HepG2 (cell line): ENCODE data around the gene AGER.

Source experiments
- ADNP ChIP-seq: sonication (generic); formaldehyde crosslinking; IDR thresholded peaks from 2 replicates; pipeline ENCODE4 v1.4.0; 2020; ENCODE audit warnings: missing genetic modification reagents
- CHCHD3 ChIP-seq: sonication (generic); formaldehyde crosslinking; IDR thresholded peaks from 2 replicates; pipeline ENCODE4 v1.8.0; 2022; ENCODE audit warnings: mild to moderate bottlenecking, missing genetic modification reagents, moderate library complexity
- CREB1 ChIP-seq, 2 experiments: fragments of 450-650 bp in 1 of 2; IDR thresholded peaks; 2 replicates each; pipeline ENCODE4 v1.6.1; 2016 to 2017; ENCODE audit warnings: control low read depth in 1 of 2, mild to moderate bottlenecking in 1 of 2, missing compliant biosample characterization in 1 of 2, missing genetic modification characterization in 1 of 2
- EP300 ChIP-seq, 3 experiments: sonication (generic) in 1 of 3; formaldehyde crosslinking in 1 of 3; IDR thresholded peaks; 2 replicates each; pipeline versions ENCODE4 v1.5.1 to v1.6.1; 2011 to 2020; ENCODE audit warnings: low read depth in 2 of 3, low read length in 2 of 3, borderline replicate concordance in 1 of 3, improper control_type of control experiment in 1 of 3, mild to moderate bottlenecking in 1 of 3, missing genetic modification reagents in 1 of 3, moderate library complexity in 1 of 3
- NFIB ChIP-seq: sonication (generic); formaldehyde crosslinking; IDR thresholded peaks from 2 replicates; pipeline ENCODE4 v1.9.0; 2021; ENCODE audit warnings: missing genetic modification reagents, mild to moderate bottlenecking, borderline replicate concordance
- NR2F6 ChIP-seq, 2 experiments: IDR thresholded peaks; 2 replicates each; pipeline ENCODE4 v1.6.1; 2016; ENCODE audit warnings: antibody characterized with exemption in 1 of 2, mild to moderate bottlenecking in 1 of 2
- SCMH1 ChIP-seq: sonication (generic); formaldehyde crosslinking; IDR thresholded peaks from 2 replicates; pipeline ENCODE4 v1.9.0; 2021; ENCODE audit warnings: missing genetic modification reagents, mild to moderate bottlenecking, borderline replicate concordance
- SP1 ChIP-seq, 2 experiments: fragments of 450-650 bp in 1 of 2; sonication (generic) in 1 of 2; formaldehyde crosslinking in 1 of 2; IDR thresholded peaks; 2 replicates each; pipeline versions ENCODE4 v1.4.0 to v1.6.1; 2016 to 2020; ENCODE audit warnings: missing genetic modification reagents in 1 of 2
- ZNF570 ChIP-seq: sonication (generic); formaldehyde crosslinking; IDR thresholded peaks from 2 replicates; pipeline ENCODE4 v1.4.0; 2020; ENCODE audit warnings: mild to moderate bottlenecking, missing genetic modification reagents, borderline replicate concordance
- ZSCAN12 ChIP-seq: sonication (generic); formaldehyde crosslinking; IDR thresholded peaks from 2 replicates; pipeline ENCODE4 v1.9.0; 2021; ENCODE audit warnings: mild to moderate bottlenecking, missing genetic modification reagents
- TF ChIP-seq, protein P1 (sequence below): IDR thresholded peaks from 2 replicates; pipeline ENCODE4 v1.6.1; 2016; ENCODE audit warnings: missing compliant biosample characterization, missing genetic modification reagents, borderline replicate concordance
- TF ChIP-seq, protein P2 (sequence below): sonication (generic); formaldehyde crosslinking; IDR thresholded peaks from 2 replicates; pipeline ENCODE4 v1.4.0; 2020; ENCODE audit warnings: missing genetic modification reagents, borderline replicate concordance
- TF ChIP-seq, protein P3 (sequence below): sonication (generic); formaldehyde crosslinking; IDR thresholded peaks from 2 replicates; pipeline ENCODE4 v1.5.0; 2020; ENCODE audit warnings: mild to moderate bottlenecking, missing genetic modification reagents, moderate library complexity

DNA sequence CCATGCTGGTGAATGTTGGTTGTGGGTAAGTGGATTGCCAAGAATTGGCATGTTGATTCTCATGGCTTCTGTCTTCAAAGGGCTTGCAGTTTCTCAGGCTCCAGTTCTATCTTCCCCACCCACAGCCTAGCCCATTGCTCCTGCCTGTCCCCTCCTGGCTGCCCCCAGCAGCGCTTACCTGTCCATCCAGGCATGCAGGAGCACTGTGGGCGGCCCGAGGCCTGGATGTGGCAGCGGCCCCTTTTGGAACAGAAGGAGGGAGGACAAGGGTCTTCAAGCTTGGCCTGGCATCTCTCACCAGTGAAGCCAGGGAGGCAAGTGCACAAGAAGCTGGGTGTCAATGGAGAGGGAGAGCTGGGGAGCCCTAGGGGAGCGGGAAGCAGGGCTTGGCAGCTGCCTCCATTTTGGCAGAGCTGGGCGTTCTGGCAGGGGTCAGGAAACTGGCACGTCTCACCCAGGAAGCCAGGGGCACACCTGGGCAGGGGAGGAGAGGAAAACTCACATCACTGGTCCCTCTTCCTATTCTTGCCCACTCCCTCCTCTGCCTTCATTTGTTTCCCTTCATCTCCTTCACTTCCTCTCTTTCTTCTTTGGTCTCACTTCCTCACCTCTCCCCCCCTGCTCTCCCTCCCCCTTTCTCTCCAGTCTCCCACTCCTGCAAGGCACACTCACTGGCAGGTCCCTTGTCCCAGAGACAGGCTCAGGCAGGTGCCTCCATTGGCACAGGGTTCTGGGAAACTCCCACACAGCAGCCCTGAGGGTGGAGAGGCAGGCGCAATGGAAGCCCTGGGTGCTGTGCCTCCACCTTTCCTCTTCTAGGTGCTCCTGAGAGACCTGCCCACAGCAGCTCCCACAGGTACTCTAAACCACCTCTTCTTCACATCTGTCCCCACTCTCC, 38.5 kb upstream of the AGER start:
- TF ChIP-seq CREB1 (IDR thresholded peaks at IDR 0.05), result no peak
- TF ChIP-seq CREB1 (CRISPR knock-in tag; IDR thresholded peaks at IDR 0.05), result no peak
- TF ChIP-seq, protein P1, sequence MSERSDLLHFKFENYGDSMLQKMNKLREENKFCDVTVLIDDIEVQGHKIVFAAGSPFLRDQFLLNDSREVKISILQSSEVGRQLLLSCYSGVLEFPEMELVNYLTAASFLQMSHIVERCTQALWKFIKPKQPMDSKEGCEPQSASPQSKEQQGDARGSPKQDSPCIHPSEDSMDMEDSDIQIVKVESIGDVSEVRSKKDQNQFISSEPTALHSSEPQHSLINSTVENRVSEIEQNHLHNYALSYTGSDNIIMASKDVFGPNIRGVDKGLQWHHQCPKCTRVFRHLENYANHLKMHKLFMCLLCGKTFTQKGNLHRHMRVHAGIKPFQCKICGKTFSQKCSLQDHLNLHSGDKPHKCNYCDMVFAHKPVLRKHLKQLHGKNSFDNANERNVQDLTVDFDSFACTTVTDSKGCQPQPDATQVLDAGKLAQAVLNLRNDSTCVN, result no peak
- TF ChIP-seq EP300 (IDR thresholded peaks at IDR 0.05; ENCODE audit: low read depth in 2 of 2, low read length in 2 of 2), result no peak
- no peak for TF ChIP-seq EP300 (CRISPR knock-in tag; IDR thresholded peaks at IDR 0.05; ENCODE audit: borderline replicate concordance)
- no peak for TF ChIP-seq ZSCAN12 (CRISPR knock-in tag)
- TF ChIP-seq, protein P2, sequence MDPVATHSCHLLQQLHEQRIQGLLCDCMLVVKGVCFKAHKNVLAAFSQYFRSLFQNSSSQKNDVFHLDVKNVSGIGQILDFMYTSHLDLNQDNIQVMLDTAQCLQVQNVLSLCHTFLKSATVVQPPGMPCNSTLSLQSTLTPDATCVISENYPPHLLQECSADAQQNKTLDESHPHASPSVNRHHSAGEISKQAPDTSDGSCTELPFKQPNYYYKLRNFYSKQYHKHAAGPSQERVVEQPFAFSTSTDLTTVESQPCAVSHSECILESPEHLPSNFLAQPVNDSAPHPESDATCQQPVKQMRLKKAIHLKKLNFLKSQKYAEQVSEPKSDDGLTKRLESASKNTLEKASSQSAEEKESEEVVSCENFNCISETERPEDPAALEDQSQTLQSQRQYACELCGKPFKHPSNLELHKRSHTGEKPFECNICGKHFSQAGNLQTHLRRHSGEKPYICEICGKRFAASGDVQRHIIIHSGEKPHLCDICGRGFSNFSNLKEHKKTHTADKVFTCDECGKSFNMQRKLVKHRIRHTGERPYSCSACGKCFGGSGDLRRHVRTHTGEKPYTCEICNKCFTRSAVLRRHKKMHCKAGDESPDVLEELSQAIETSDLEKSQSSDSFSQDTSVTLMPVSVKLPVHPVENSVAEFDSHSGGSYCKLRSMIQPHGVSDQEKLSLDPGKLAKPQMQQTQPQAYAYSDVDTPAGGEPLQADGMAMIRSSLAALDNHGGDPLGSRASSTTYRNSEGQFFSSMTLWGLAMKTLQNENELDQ, result no peak
- no peak for TF ChIP-seq NFIB (CRISPR knock-in tag)
- no peak for TF ChIP-seq CHCHD3 (CRISPR knock-in tag)
- TF ChIP-seq ADNP (CRISPR knock-in tag), result no peak
- no peak for TF ChIP-seq SCMH1 (CRISPR knock-in tag)
- TF ChIP-seq, protein P3, sequence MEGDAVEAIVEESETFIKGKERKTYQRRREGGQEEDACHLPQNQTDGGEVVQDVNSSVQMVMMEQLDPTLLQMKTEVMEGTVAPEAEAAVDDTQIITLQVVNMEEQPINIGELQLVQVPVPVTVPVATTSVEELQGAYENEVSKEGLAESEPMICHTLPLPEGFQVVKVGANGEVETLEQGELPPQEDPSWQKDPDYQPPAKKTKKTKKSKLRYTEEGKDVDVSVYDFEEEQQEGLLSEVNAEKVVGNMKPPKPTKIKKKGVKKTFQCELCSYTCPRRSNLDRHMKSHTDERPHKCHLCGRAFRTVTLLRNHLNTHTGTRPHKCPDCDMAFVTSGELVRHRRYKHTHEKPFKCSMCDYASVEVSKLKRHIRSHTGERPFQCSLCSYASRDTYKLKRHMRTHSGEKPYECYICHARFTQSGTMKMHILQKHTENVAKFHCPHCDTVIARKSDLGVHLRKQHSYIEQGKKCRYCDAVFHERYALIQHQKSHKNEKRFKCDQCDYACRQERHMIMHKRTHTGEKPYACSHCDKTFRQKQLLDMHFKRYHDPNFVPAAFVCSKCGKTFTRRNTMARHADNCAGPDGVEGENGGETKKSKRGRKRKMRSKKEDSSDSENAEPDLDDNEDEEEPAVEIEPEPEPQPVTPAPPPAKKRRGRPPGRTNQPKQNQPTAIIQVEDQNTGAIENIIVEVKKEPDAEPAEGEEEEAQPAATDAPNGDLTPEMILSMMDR, result no peak
- TF ChIP-seq SP1 (IDR thresholded peaks at IDR 0.05), result no peak
- TF ChIP-seq SP1 (CRISPR knock-in tag; IDR thresholded peaks at IDR 0.05), result no peak
- no peak for TF ChIP-seq NR2F6 (IDR thresholded peaks at IDR 0.05)
- TF ChIP-seq NR2F6 (CRISPR knock-in tag; IDR thresholded peaks at IDR 0.05), result no peak
- TF ChIP-seq ZNF570 (CRISPR knock-in tag), result no peak
